GM21381 (cell line): ENCODE measurements around the gene KHNYN.

Source experiments
- ATAC-seq: cut with Tn5 transposase; IDR thresholded peaks from one replicate; pipeline ENCODE4 v1.9.1; 2021; ENCODE audit warnings: mild to moderate bottlenecking, moderate library complexity; ENCODE audit not compliant: unreplicated experiment

The KHNYN gene

GRCh38 chr14:24399999-24400718 is 29.6 kb upstream of the KHNYN start:
- no peak for ATAC-seq

DNA sequence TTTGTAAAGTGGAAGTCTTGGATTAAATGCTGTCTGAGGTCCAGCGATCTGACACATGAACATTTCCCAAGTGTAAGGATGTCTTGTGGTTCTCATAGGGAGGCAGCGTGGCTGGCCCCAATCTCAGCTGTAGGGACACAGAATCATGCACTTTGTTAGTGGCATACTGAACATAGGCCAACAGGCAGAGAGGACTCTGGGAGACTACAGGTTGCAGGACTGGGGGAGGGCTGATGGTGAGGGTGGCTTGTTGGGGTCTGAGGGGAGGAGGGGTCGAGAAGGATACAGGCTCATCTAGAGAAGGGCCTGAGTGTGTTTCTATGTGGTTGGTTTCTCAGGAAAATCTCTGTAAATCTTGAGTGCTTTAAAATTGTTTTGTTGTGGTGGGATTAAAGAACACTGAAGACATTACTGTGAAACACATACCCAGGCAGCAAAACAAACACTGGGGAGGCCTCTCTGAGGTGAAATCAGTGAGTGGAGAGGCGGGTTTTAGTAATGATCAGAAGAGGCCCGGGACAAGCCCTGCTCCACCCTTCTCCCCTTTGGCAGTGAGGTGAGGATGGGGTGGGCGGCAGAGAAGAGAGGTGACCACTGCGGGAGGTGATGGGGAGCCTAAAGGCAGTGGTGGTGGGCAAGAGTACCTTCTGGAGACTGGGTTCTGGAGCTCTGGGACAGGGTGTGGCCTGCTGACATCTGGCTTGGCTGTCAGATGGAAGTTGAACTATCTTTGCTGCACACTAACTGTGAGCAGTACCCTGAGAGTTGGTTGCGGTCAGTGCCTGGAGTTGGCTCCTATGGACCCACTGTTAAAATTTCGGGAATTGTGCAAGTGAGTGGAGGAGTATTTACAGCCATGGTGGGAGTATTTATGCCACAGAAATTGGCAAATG is 27.7 kb upstream of the KHNYN start:
- no peak for ATAC-seq

GRCh38 chr14:24403294-24403998 is 26.3 kb upstream of the KHNYN start:
- no peak for ATAC-seq

- no peak for ATAC-seq
Measured at GRCh38 chr14:24404814-24405213, 24.9 kb upstream of the KHNYN start.

- ATAC-seq, result no peak
Measured at GRCh38 chr14:24406416-24406815, 23.3 kb upstream of the KHNYN start.

GRCh38 chr14:24407608-24408325 is 22.0 kb upstream of the KHNYN start:
- ATAC-seq, result no peak

DNA sequence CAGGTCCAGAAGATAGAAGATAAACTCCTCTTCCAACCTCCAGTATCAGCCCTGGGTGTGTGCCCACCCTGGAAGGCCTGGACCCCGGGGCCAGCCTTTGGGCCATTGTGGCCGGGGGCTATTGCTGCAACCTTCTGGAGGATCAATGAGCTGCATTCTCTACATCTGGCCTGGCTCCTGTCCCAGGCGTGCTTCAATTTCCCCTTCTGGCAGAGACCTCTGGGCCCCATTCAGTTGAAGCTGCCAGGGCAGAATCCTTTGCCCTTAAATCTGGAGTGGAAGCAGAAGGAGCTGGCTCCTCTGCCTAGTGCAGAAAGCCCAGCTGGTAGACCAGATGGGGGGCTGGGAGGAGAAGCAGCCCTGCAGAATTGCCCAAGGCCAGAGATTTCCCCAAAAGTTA is 21.0 kb upstream of the KHNYN start:
- no peak for ATAC-seq

DNA sequence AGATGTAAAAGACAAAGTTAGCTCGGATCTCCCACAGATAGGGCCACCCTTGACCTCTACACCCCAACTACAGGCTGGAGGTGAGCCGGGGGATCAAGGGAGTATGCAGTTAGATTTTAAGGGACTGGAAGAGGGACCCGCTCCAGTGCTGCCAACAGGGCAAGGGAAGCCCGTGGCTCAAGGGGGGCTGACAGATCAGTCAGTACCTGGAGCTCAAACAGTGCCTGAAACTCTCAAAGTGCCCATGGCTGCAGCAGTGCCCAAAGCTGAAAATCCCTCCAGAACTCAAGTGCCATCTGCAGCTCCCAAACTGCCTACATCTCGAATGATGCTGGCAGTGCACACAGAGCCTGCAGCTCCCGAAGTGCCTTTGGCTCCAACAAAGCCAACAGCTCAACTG is 20.6 kb upstream of the KHNYN start:
- ATAC-seq, result no peak

DNA sequence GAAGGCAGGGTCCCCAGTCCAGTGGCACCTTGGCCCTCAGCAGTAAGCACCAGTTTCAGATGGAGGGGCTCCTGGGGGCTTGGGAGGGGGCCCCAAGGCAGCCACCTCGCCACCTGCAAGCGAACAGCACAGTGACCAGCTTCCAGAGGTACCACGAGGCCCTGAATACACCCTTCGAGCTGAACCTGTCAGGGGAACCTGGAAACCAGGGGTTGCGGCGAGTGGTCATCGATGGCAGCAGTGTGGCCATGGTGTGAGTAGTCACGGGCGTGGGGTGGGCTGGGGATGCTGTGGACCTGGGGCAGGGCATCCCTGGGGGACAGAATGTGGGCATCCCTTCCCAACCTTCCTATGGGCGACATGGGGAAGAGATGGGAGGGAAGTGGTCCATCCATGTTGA is 19.8 kb upstream of the KHNYN start:
- no peak for ATAC-seq

- ATAC-seq, result no peak
Measured at GRCh38 chr14:24411443-24412389, 18.0 kb upstream of the KHNYN start.

- ATAC-seq, result no peak
Measured at GRCh38 chr14:24414077-24414476, 15.7 kb upstream of the KHNYN start.

- ATAC-seq, result no peak
Measured at GRCh38 chr14:24414732-24415420, 14.9 kb upstream of the KHNYN start.

- no peak for ATAC-seq
Measured at GRCh38 chr14:24415421-24416253, 14.1 kb upstream of the KHNYN start.

- no peak for ATAC-seq
Measured at GRCh38 chr14:24416254-24416931, 13.4 kb upstream of the KHNYN start.

GRCh38 chr14:24416932-24417619 is 12.7 kb upstream of the KHNYN start:
- no peak for ATAC-seq

- no peak for ATAC-seq
Measured at GRCh38 chr14:24417832-24418491, 11.8 kb upstream of the KHNYN start.

- no peak for ATAC-seq
Measured at GRCh38 chr14:24418492-24418873, 11.3 kb upstream of the KHNYN start.
